ENCODE data around the gene KLHL22. TPM values are rescaled to one million over a fixed set of nuclear protein-coding genes. Genes with fewer than 3 reads are reported as not detected.

KLHL22 gene
- total RNA-seq, 3 donors from 2014 or later, result 4.6 to 5.8 (median 5.7) TPM

- DNase-seq (no peak), ATAC-seq (no peak)
- H3K36me3 Mint-ChIP-seq (ENCODE audit: insufficient read depth), result peaks cover 22% of the 10 kb centered on the region
- H3K27me3 Mint-ChIP-seq (ENCODE audit: low read depth), result peaks cover 11% of the 10 kb centered on the region
- H3K4me1 Mint-ChIP-seq (ENCODE audit: low read depth), result peaks cover 2% of the 10 kb centered on the region
- H3K4me3 Mint-ChIP-seq, result no peak overlapping the region
- H3K9me3 Mint-ChIP-seq, result no peaks in the 10 kb centered on the region
Observed at GRCh38 chr22:20442485-20443284, 52.9 kb downstream of the KLHL22 start.

DNA sequence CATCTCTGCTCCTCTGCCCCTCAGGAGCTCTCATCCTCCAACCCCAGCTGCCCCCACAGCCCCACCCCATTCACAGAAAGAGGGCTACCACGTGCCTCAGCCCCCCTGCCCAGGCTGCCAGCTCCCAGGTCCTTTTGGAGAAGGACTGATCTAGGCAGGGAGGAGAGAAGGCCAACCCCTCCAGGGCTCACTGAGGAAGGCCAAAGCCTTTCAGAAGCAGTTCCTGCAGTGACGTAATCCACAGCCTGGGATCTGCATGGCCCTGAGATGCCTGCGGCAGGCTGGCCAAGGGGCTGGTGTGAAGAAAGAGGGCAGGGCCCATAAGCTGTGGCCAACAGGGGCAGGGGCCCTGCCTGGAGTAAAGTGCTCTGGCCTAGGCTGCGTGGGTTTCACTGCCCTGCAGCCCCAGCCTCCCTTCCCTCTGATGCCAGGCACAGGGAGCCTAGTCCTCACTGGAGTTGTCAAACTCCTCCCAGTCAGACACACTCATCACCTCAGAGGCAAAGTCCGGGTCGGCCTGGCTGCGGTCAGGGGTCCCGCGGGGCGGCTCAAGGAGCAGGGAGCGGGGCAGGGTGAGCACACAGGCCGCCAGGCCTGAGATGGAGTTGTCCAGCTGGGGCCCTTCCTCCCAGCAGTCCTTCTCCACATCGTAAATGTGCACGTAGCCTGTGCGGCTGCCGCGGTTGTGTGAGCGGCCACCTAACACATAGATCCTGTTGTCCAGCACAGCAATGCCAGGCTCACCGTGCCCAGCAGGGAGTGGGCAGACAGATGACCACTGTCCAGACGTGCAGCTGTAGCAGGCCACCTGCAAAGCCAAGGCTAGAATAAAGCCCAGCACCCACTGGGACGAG is 53.7 kb downstream of the KLHL22 start:
- Mint-ChIP-seq H3K36me3 (ENCODE audit: insufficient read depth) (peaks cover 22% of the 10 kb centered on the region), H3K27me3 (ENCODE audit: low read depth) (peaks cover 16% of the 10 kb centered on the region), H3K4me1 (ENCODE audit: low read depth) (peaks cover 6% of the 10 kb centered on the region), H3K9me3 (no peaks in the 10 kb centered on the region), H3K4me3 (no peak overlapping the region)
- ATAC-seq (no peak), DNase-seq (no peak)

DNA sequence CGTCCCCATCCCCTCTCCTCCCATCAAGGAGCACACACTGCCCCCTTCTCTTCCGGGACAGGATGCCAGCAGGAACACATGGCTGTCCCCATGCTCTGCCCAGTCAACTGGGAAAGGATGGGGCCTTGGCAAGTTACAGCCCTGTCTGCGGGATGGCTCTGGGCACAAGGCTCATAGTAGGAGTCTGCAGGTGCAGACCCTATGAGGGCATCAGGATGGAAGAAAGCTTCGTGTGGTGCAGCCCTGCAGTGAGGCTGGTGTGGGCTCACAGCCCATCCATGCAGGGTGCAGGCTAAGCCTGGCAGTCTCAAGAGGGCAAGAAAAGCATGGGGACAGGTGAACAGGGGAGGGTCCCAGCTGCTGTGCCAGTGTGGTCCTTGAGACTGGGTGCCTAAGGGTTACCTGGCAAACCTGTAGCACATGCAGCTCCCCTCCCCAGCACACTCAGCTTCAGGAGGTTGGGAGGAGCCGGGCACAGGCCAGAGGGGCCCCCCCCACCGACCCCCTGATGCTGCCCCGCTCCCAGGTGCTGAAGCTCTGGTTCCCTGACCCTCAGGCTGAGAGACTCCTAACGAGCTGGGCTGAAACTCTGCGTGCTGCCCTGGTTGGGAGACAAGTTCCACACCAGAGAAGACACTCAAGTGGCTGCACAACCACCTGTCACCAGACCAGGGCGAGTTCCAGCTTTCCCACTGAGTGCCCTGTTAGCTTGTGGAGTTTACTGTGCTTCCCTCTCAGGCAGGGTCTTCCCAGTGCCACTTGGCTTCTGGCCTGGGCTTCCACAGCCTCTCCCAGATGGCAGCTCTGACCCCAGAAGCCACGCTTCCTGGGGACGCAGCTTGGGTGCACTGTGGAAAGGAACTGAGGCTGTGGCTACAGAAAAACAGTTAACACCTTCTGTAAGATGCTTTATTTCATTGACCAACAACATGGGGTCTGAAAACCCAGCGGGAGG is 54.7 kb downstream of the KLHL22 start:
- no peak for DNase-seq
- Mint-ChIP-seq H3K4me1 (ENCODE audit: low read depth) (peaks cover 9% of the 10 kb centered on the region), H3K27me3 (ENCODE audit: low read depth) (peaks cover 21% of the 10 kb centered on the region), H3K4me3 (no peak overlapping the region), H3K9me3 (no peaks in the 10 kb centered on the region), H3K36me3 (ENCODE audit: insufficient read depth) (peaks cover 15% of the 10 kb centered on the region)
- no peak for ATAC-seq

- no peak for ATAC-seq
- DNase-seq, result no peak
- peaks cover 11% of the 10 kb centered on the region for H3K4me1 Mint-ChIP-seq (ENCODE audit: low read depth)
- no peak overlapping the region for H3K4me3 Mint-ChIP-seq
- peaks cover 29% of the 10 kb centered on the region for H3K27me3 Mint-ChIP-seq (ENCODE audit: low read depth)
- no peaks in the 10 kb centered on the region for H3K9me3 Mint-ChIP-seq
- peaks cover 14% of the 10 kb centered on the region for H3K36me3 Mint-ChIP-seq (ENCODE audit: insufficient read depth)
Observed at GRCh38 chr22:20439928-20440575, 55.5 kb downstream of the KLHL22 start.

DNA sequence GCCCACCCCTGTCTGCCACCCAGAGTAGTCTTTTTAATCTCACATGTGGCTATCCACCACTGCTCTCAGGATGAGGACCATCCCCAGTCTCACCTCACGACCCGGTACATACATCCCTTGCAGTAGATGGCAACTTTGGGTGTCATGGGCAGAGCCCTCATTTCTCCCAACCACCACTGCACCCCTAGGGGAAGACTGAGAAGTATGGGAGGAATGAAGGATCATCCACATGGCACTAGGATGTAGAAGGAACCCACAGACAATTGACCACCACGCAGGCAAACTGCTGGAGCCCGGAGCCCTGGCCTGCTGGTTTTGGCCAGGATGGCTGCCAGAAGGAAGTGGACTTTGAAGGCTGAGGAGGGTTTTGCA is 56.1 kb downstream of the KLHL22 start:
- Mint-ChIP-seq H3K27me3 (ENCODE audit: low read depth) (peaks cover 34% of the 10 kb centered on the region), H3K4me1 (ENCODE audit: low read depth) (peaks cover 11% of the 10 kb centered on the region), H3K4me3 (no peak overlapping the region), H3K9me3 (no peaks in the 10 kb centered on the region), H3K36me3 (ENCODE audit: insufficient read depth) (peaks cover 13% of the 10 kb centered on the region)
- DNase-seq, result no peak
- ATAC-seq, result no peak

DNA sequence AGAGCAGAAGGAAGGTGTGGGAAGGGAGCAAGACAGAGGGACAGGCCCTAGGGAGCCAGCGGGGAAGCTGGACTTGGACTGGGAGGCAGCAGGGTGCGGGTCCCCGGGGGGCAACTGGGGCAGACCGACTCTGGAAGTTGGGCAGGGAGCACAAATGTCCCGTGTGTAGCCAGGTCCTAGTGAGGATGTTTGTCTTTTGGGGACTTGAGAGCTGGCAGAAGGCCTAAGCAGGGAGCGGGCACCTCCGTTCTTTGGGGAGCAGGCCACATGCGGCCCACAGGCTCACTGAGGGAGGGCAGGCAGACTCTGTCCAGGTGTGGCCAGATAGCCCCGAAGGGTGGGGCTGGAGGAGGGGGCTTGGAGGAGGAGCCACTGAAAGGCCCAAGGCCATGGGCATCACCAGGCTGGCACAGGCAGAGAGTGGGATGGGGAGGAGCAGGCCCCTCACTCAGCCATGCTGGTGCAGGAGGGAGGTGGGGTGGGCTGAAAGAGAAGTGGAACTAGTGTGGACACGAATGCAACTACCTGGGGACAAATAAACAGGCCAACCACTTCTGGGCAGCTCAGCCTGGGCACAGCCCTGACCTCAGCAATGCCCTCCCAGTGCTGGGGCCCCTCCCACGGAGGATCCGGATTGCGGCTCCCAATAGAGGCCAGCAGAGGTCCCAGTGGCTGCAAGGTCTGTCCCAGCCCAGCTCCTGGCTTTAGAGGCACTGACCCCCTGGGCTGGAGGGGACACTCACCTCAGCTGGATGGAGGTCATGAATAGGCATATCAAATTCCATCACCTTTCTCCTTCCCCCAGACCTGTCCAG is 56.7 kb downstream of the KLHL22 start:
- H3K27me3 Mint-ChIP-seq (ENCODE audit: low read depth), result peaks cover 40% of the 10 kb centered on the region
- H3K4me3 Mint-ChIP-seq, result no peak overlapping the region
- H3K4me1 Mint-ChIP-seq (ENCODE audit: low read depth), result peaks cover 11% of the 10 kb centered on the region
- H3K36me3 Mint-ChIP-seq (ENCODE audit: insufficient read depth), result peaks cover 7% of the 10 kb centered on the region
- no peak for ATAC-seq
- no peaks in the 10 kb centered on the region for H3K9me3 Mint-ChIP-seq
- no peak for DNase-seq

DNA sequence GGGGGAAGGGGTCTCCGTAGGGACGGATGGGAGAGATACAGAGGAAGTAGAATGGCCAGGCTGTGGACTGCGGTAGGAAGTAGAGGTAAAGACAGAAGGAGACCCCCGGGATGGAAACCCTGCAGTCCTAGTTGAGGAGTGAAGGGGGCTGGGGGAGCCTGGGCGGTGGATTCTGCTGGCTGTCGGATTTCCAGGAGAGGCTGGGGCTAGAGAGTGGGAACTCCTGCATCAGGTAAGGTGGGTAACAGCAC is 57.2 kb downstream of the KLHL22 start:
- Mint-ChIP-seq H3K4me3 (no peak overlapping the region), H3K4me1 (ENCODE audit: low read depth) (peaks cover 11% of the 10 kb centered on the region), H3K9me3 (no peaks in the 10 kb centered on the region), H3K27me3 (ENCODE audit: low read depth) (peaks cover 40% of the 10 kb centered on the region), H3K36me3 (ENCODE audit: insufficient read depth) (peaks cover 7% of the 10 kb centered on the region)
- no peak for ATAC-seq
- no peak for DNase-seq

DNA sequence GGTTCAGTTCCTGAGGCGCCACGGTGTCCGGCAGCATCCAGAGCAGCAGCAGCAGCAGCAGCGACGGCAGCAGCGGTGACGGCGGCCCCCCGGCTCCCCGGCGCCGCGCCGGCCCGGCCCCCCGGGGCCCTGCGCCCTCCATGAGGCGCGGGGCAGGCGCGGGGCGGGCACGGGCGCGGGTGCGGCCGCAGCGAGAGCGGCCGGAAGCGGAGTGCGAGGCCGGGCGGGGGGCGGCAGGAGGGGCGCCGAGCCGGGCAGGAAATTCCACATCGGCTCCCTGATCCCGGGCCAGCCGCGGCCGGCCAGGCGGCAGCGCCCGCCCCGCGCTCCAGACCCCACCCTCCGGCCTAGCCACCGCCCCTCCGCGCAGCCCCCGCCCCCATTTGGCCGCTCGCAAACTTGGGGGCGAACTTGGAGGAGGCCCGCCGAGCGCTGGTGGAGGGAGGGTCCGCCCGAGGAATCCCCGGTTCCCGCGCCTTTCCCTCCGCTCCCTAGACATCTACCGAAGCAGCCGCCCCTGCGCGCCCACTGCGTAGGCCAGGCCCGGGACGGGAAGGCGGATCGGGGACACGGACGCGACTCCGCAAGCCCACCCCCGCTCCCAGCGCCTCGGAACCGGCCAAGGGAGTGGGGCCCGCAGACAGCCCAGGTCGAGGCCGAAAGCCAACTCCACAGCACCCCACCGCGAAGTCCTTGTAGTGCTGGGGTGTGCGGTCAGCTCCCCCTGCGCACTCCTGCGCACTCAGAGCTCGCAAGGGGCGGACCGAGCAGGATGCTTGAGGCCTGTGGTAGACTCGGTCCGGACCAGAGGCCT is 57.8 kb downstream of the KLHL22 start, which contains the start of gene SCARF2:
SCARF2 (minus strand) TSS at position 213 of the 814 bp plus-strand sequence; CDS start at position 142, 71 bp downstream.
- H3K4me3 Mint-ChIP-seq, result peak within 1 kb of the TSS; percentile 74
- H3K4me1 Mint-ChIP-seq (ENCODE audit: low read depth), result peaks cover 11% of the 10 kb centered on the region
- no peak for DNase-seq
- H3K27me3 Mint-ChIP-seq (ENCODE audit: low read depth), result peaks cover 42% of the 10 kb centered on the region
- peak; percentile 20 to 33 for ATAC-seq
- H3K36me3 Mint-ChIP-seq (ENCODE audit: insufficient read depth), result peaks cover 3% of the 10 kb centered on the region
- no peaks in the 10 kb centered on the region for H3K9me3 Mint-ChIP-seq

- Mint-ChIP-seq H3K4me3 (peak overlapping the region; percentile 74), H3K36me3 (ENCODE audit: insufficient read depth) (no peaks in the 10 kb centered on the region), H3K27me3 (ENCODE audit: low read depth) (peaks cover 47% of the 10 kb centered on the region), H3K4me1 (ENCODE audit: low read depth) (peaks cover 11% of the 10 kb centered on the region), H3K9me3 (no peaks in the 10 kb centered on the region)
- peak; percentile 20 for ATAC-seq
- DNase-seq, result no peak
Observed at GRCh38 chr22:20436768-20437612, 58.6 kb downstream of the KLHL22 start.

GRCh38 chr22:20436307-20436767 is 59.3 kb downstream of the KLHL22 start:
- peaks cover 11% of the 10 kb centered on the region for H3K4me1 Mint-ChIP-seq (ENCODE audit: low read depth)
- DNase-seq, result no peak
- no peaks in the 10 kb centered on the region for H3K36me3 Mint-ChIP-seq (ENCODE audit: insufficient read depth)
- H3K9me3 Mint-ChIP-seq, result no peaks in the 10 kb centered on the region
- peaks cover 49% of the 10 kb centered on the region for H3K27me3 Mint-ChIP-seq (ENCODE audit: low read depth)
- peak overlapping the region; percentile 74 for H3K4me3 Mint-ChIP-seq
- peak; percentile 35 to 36 for ATAC-seq

- no peak for ATAC-seq
- H3K4me1 Mint-ChIP-seq (ENCODE audit: low read depth), result peaks cover 11% of the 10 kb centered on the region
Observed at GRCh38 chr22:20435436-20436306, 59.9 kb downstream of the KLHL22 start.

More at GRCh38 chr22:20435436-20436306, 59.9 kb downstream of the KLHL22 start:
- Mint-ChIP-seq H3K36me3 (ENCODE audit: insufficient read depth) (no peaks in the 10 kb centered on the region), H3K4me3 (peak overlapping the region; percentile 21), H3K27me3 (ENCODE audit: low read depth) (peaks cover 49% of the 10 kb centered on the region), H3K9me3 (no peaks in the 10 kb centered on the region)
- DNase-seq, result no peak

All from activated T-cell treated with anti-CD3 and anti-CD28 coated beads, Interleukin-2, amount 50 U/mL, for 4 hours (primary cell).